ENCODE results near the gene PCDHB9.
A peak's percentile ranks its signal among the peaks of the same experiment; 100 is the strongest.
"Not testable (repeated sequence)": the region's sequence is repeated elsewhere in the genome, so short reads cannot be mapped to it uniquely, and the experiment has no call there.

The PCDHB9 gene

GRCh38 chr5:141208478-141208877 is 21.5 kb downstream of the PCDHB9 start, which contains the start of gene PCDHB12:
Gene PCDHB12 (plus strand): TSS chr5:141208719. CDS start chr5:141208908, 189 bp downstream.
- DNase-seq (ENCODE audit: low spot score) (no peak), ATAC-seq (ENCODE audit: low read depth) (no peak)
- Histone ChIP-seq H3K4me1 (ENCODE audit: insufficient read depth, poor library complexity, severe bottlenecking) (no peaks in the 10 kb centered on the region), H3K4me3 (ENCODE audit: severe bottlenecking) (no peak within 1 kb of the TSS), H3K36me3 (ENCODE audit: low read depth) (no peaks in the 10 kb centered on the region), H3K27ac (ENCODE audit: poor library complexity, severe bottlenecking) (no peak within 1 kb of the TSS), H3K27me3 (ENCODE audit: insufficient read depth, poor library complexity, severe bottlenecking) (peaks cover 38% of the 10 kb centered on the region), H3K9me3 (ENCODE audit: severe bottlenecking) (peaks cover 4% of the 10 kb centered on the region)
- peak; percentile 22 for TF ChIP-seq CTCF (IDR thresholded peaks at IDR 0.05; ENCODE audit: poor library complexity, severe bottlenecking)

- not testable (repeated sequence) for ATAC-seq (ENCODE audit: low read depth); H3K9me3 ChIP-seq (ENCODE audit: severe bottlenecking); H3K36me3 ChIP-seq (ENCODE audit: low read depth); H3K4me1 ChIP-seq (ENCODE audit: insufficient read depth, poor library complexity, severe bottlenecking); DNase-seq (ENCODE audit: low spot score); H3K27ac ChIP-seq (ENCODE audit: poor library complexity, severe bottlenecking); H3K4me3 ChIP-seq (ENCODE audit: severe bottlenecking)
- H3K27me3 ChIP-seq (ENCODE audit: insufficient read depth, poor library complexity, severe bottlenecking), result peaks cover 45% of the 10 kb centered on the region
Measured at GRCh38 chr5:141210281-141210680, 23.3 kb downstream of the PCDHB9 start.

GRCh38 chr5:141210849-141211248 is 23.9 kb downstream of the PCDHB9 start:
- H3K4me1 ChIP-seq (ENCODE audit: insufficient read depth, poor library complexity, severe bottlenecking); H3K4me3 ChIP-seq (ENCODE audit: severe bottlenecking); DNase-seq (ENCODE audit: low spot score); H3K27ac ChIP-seq (ENCODE audit: poor library complexity, severe bottlenecking); H3K36me3 ChIP-seq (ENCODE audit: low read depth); H3K9me3 ChIP-seq (ENCODE audit: severe bottlenecking); ATAC-seq (ENCODE audit: low read depth): not testable (repeated sequence)
- H3K27me3 ChIP-seq (ENCODE audit: insufficient read depth, poor library complexity, severe bottlenecking), result peaks cover 45% of the 10 kb centered on the region

- not testable (repeated sequence) for H3K4me1 ChIP-seq (ENCODE audit: insufficient read depth, poor library complexity, severe bottlenecking); H3K36me3 ChIP-seq (ENCODE audit: low read depth); H3K9me3 ChIP-seq (ENCODE audit: severe bottlenecking); H3K4me3 ChIP-seq (ENCODE audit: severe bottlenecking); H3K27ac ChIP-seq (ENCODE audit: poor library complexity, severe bottlenecking); ATAC-seq (ENCODE audit: low read depth); DNase-seq (ENCODE audit: low spot score)
- TF ChIP-seq CTCF (IDR thresholded peaks at IDR 0.05; ENCODE audit: poor library complexity, severe bottlenecking), result peak; percentile 2
- peaks cover 40% of the 10 kb centered on the region for H3K27me3 ChIP-seq (ENCODE audit: insufficient read depth, poor library complexity, severe bottlenecking)
Measured at GRCh38 chr5:141213656-141214339, 26.8 kb downstream of the PCDHB9 start, which contains the start of gene PCDHB13. Gene PCDHB13 (plus strand): TSS chr5:141213919. CDS start chr5:141214124, 205 bp downstream.

- peaks cover 37% of the 10 kb centered on the region for H3K27me3 ChIP-seq (ENCODE audit: insufficient read depth, poor library complexity, severe bottlenecking)
- ATAC-seq (ENCODE audit: low read depth); H3K4me1 ChIP-seq (ENCODE audit: insufficient read depth, poor library complexity, severe bottlenecking); H3K27ac ChIP-seq (ENCODE audit: poor library complexity, severe bottlenecking); DNase-seq (ENCODE audit: low spot score); H3K9me3 ChIP-seq (ENCODE audit: severe bottlenecking); H3K4me3 ChIP-seq (ENCODE audit: severe bottlenecking); H3K36me3 ChIP-seq (ENCODE audit: low read depth): not testable (repeated sequence)
Measured at GRCh38 chr5:141214583-141214982, 27.6 kb downstream of the PCDHB9 start.

GRCh38 chr5:141215504-141215903 is 28.5 kb downstream of the PCDHB9 start:
- H3K9me3 ChIP-seq (ENCODE audit: severe bottlenecking); H3K4me3 ChIP-seq (ENCODE audit: severe bottlenecking); H3K36me3 ChIP-seq (ENCODE audit: low read depth); DNase-seq (ENCODE audit: low spot score); ATAC-seq (ENCODE audit: low read depth); H3K27ac ChIP-seq (ENCODE audit: poor library complexity, severe bottlenecking); H3K4me1 ChIP-seq (ENCODE audit: insufficient read depth, poor library complexity, severe bottlenecking): not testable (repeated sequence)
- peaks cover 35% of the 10 kb centered on the region for H3K27me3 ChIP-seq (ENCODE audit: insufficient read depth, poor library complexity, severe bottlenecking)

GRCh38 chr5:141216035-141216434 is 29.1 kb downstream of the PCDHB9 start:
- H3K9me3 ChIP-seq (ENCODE audit: severe bottlenecking); H3K4me1 ChIP-seq (ENCODE audit: insufficient read depth, poor library complexity, severe bottlenecking); H3K27ac ChIP-seq (ENCODE audit: poor library complexity, severe bottlenecking); H3K36me3 ChIP-seq (ENCODE audit: low read depth); DNase-seq (ENCODE audit: low spot score); H3K4me3 ChIP-seq (ENCODE audit: severe bottlenecking); ATAC-seq (ENCODE audit: low read depth): not testable (repeated sequence)
- H3K27me3 ChIP-seq (ENCODE audit: insufficient read depth, poor library complexity, severe bottlenecking), result peaks cover 35% of the 10 kb centered on the region
